Activated naive CD8-positive, alpha-beta T cell treated with anti-CD3 and anti-CD28 coated beads for 36 hours (primary cell): ENCODE results near the gene RAB7A. TPM values are rescaled to one million over a fixed set of nuclear protein-coding genes. Genes with fewer than 3 reads are reported as not detected.
A peak's percentile ranks its signal among the peaks of the same experiment; 100 is the strongest.
"Not testable (repeated sequence)": the region's sequence is repeated elsewhere in the genome, so short reads cannot be mapped to it uniquely, and the experiment has no call there.

Source experiments
- DNase-seq: peaks from one replicate; pipeline ENCODE4 v3.0.0; 2021
- H3K27ac Mint-ChIP-seq: one replicate; pipeline ENCODE4 v1.8.0; 2022; ENCODE audit warnings: mild to moderate bottlenecking, moderate library complexity, mixed read lengths
- H3K27me3 Mint-ChIP-seq: one replicate; pipeline ENCODE4 v1.8.0; 2022; ENCODE audit warnings: mild to moderate bottlenecking, mixed read lengths
- H3K36me3 Mint-ChIP-seq: one replicate; pipeline ENCODE4 v1.8.0; 2021; ENCODE audit warnings: mild to moderate bottlenecking, mixed read lengths
- H3K4me1 Mint-ChIP-seq: one replicate; pipeline ENCODE4 v1.8.0; 2021; ENCODE audit warnings: mixed read lengths
- H3K4me3 Mint-ChIP-seq: one replicate; pipeline ENCODE4 v1.8.0; 2022; ENCODE audit warnings: mild to moderate bottlenecking, moderate library complexity, mixed read lengths
- H3K9me3 Mint-ChIP-seq: one replicate; pipeline ENCODE4 v1.8.0; 2022; ENCODE audit warnings: mixed read lengths
- total RNA-seq, 2 experiments: library from RNA; stranded (reverse); gene quantifications; one replicate each; pipeline ENCODE4 v1.2.3, GENCODE V29; 2021

RAB7A gene
- total RNA-seq, 2 experiments from 2014 or later, result 260 to 278 TPM

- not testable (repeated sequence) for H3K27me3 Mint-ChIP-seq, H3K27ac Mint-ChIP-seq, H3K9me3 Mint-ChIP-seq, DNase-seq
- Mint-ChIP-seq H3K4me3 (peak overlapping the region; percentile 41), H3K4me1 (peaks cover 69% of the 10 kb centered on the region), H3K36me3 (peaks cover 44% of the 10 kb centered on the region)
Measured at GRCh38 chr3:128728521-128728920, 2.5 kb downstream of the RAB7A start.

- Mint-ChIP-seq H3K36me3 (peaks cover 62% of the 10 kb centered on the region), H3K9me3 (peaks cover 1% of the 10 kb centered on the region), H3K4me3 (peak overlapping the region; percentile 37), H3K4me1 (peaks cover 80% of the 10 kb centered on the region), H3K27ac (peak overlapping the region; percentile 19), H3K27me3 (no peaks in the 10 kb centered on the region)
- DNase-seq, result no peak
Measured at GRCh38 chr3:128730471-128730870, 4.5 kb downstream of the RAB7A start.

- no peaks in the 10 kb centered on the region for H3K27me3 Mint-ChIP-seq
- H3K9me3 Mint-ChIP-seq, result no peaks in the 10 kb centered on the region
- H3K27ac Mint-ChIP-seq, result peak overlapping the region; percentile 13
- H3K4me1 Mint-ChIP-seq, result peaks cover 64% of the 10 kb centered on the region
- peaks cover 61% of the 10 kb centered on the region for H3K36me3 Mint-ChIP-seq
- no peak overlapping the region for H3K4me3 Mint-ChIP-seq
- no peak for DNase-seq
Measured at GRCh38 chr3:128734523-128735189, 8.7 kb downstream of the RAB7A start.

- peak overlapping the region; percentile 13 for H3K27ac Mint-ChIP-seq
- no peak for DNase-seq
- H3K27me3 Mint-ChIP-seq, result no peaks in the 10 kb centered on the region
- peaks cover 54% of the 10 kb centered on the region for H3K36me3 Mint-ChIP-seq
- H3K9me3 Mint-ChIP-seq, result no peaks in the 10 kb centered on the region
- H3K4me1 Mint-ChIP-seq, result peaks cover 58% of the 10 kb centered on the region
- no peak overlapping the region for H3K4me3 Mint-ChIP-seq
Measured at GRCh38 chr3:128735287-128735686, 9.3 kb downstream of the RAB7A start.

GRCh38 chr3:128735884-128736283 is 9.9 kb downstream of the RAB7A start:
- peaks cover 52% of the 10 kb centered on the region for H3K36me3 Mint-ChIP-seq
- H3K4me3 Mint-ChIP-seq, result no peak overlapping the region
- no peak overlapping the region for H3K27ac Mint-ChIP-seq

GRCh38 chr3:128736601-128737000 is 10.6 kb downstream of the RAB7A start:
- H3K9me3 Mint-ChIP-seq, result no peaks in the 10 kb centered on the region
- no peak overlapping the region for H3K27ac Mint-ChIP-seq
- peaks cover 52% of the 10 kb centered on the region for H3K4me1 Mint-ChIP-seq
- peaks cover 56% of the 10 kb centered on the region for H3K36me3 Mint-ChIP-seq
- no peaks in the 10 kb centered on the region for H3K27me3 Mint-ChIP-seq
- H3K4me3 Mint-ChIP-seq, result no peak overlapping the region
- no peak for DNase-seq

More at GRCh38 chr3:128735884-128736283, 9.9 kb downstream of the RAB7A start:
- H3K27me3 Mint-ChIP-seq, result no peaks in the 10 kb centered on the region
- no peaks in the 10 kb centered on the region for H3K9me3 Mint-ChIP-seq
- H3K4me1 Mint-ChIP-seq, result peaks cover 55% of the 10 kb centered on the region
- no peak for DNase-seq

GRCh38 chr3:128740621-128741020 is 14.6 kb downstream of the RAB7A start:
- Mint-ChIP-seq H3K27me3 (no peaks in the 10 kb centered on the region), H3K4me3 (no peak overlapping the region), H3K36me3 (peaks cover 46% of the 10 kb centered on the region), H3K4me1 (peaks cover 26% of the 10 kb centered on the region), H3K9me3 (peaks cover 3% of the 10 kb centered on the region), H3K27ac (no peak overlapping the region)
- DNase-seq, result no peak

- Mint-ChIP-seq H3K4me3 (no peak overlapping the region), H3K27me3 (no peaks in the 10 kb centered on the region), H3K9me3 (peaks cover 3% of the 10 kb centered on the region), H3K4me1 (peaks cover 26% of the 10 kb centered on the region), H3K27ac (no peak overlapping the region), H3K36me3 (peaks cover 43% of the 10 kb centered on the region)
- no peak for DNase-seq
Measured at GRCh38 chr3:128742821-128743594, 17.0 kb downstream of the RAB7A start.

GRCh38 chr3:128745742-128746141 is 19.8 kb downstream of the RAB7A start:
- Mint-ChIP-seq H3K36me3 (peaks cover 51% of the 10 kb centered on the region), H3K27ac (no peak overlapping the region), H3K4me1 (peaks cover 33% of the 10 kb centered on the region), H3K9me3 (peaks cover 8% of the 10 kb centered on the region), H3K4me3 (no peak overlapping the region), H3K27me3 (no peaks in the 10 kb centered on the region)
- DNase-seq, result no peak

- H3K4me3 Mint-ChIP-seq, result no peak overlapping the region
- peaks cover 36% of the 10 kb centered on the region for H3K4me1 Mint-ChIP-seq
- H3K27me3 Mint-ChIP-seq, result no peaks in the 10 kb centered on the region
- DNase-seq, result no peak
- no peak overlapping the region for H3K27ac Mint-ChIP-seq
- peaks cover 52% of the 10 kb centered on the region for H3K36me3 Mint-ChIP-seq
- H3K9me3 Mint-ChIP-seq, result peaks cover 7% of the 10 kb centered on the region
Measured at GRCh38 chr3:128746881-128747280, 20.9 kb downstream of the RAB7A start.

GRCh38 chr3:128748557-128748956 is 22.6 kb downstream of the RAB7A start:
- no peak overlapping the region for H3K27ac Mint-ChIP-seq
- DNase-seq, result no peak
- no peaks in the 10 kb centered on the region for H3K27me3 Mint-ChIP-seq
- H3K4me3 Mint-ChIP-seq, result no peak overlapping the region
- H3K36me3 Mint-ChIP-seq, result peaks cover 50% of the 10 kb centered on the region
- H3K4me1 Mint-ChIP-seq, result peaks cover 47% of the 10 kb centered on the region
- peaks cover 6% of the 10 kb centered on the region for H3K9me3 Mint-ChIP-seq

GRCh38 chr3:128749035-128749434 is 23.1 kb downstream of the RAB7A start:
- Mint-ChIP-seq H3K9me3 (peaks cover 7% of the 10 kb centered on the region), H3K4me3 (no peak overlapping the region), H3K27ac (no peak overlapping the region), H3K36me3 (peaks cover 48% of the 10 kb centered on the region), H3K27me3 (no peaks in the 10 kb centered on the region), H3K4me1 (peaks cover 51% of the 10 kb centered on the region)
- no peak for DNase-seq

GRCh38 chr3:128749561-128749960 is 23.6 kb downstream of the RAB7A start:
- H3K4me3 Mint-ChIP-seq, H3K27ac Mint-ChIP-seq, H3K9me3 Mint-ChIP-seq, DNase-seq, H3K27me3 Mint-ChIP-seq: not testable (repeated sequence)
- H3K36me3 Mint-ChIP-seq, result peaks cover 51% of the 10 kb centered on the region
- peaks cover 55% of the 10 kb centered on the region for H3K4me1 Mint-ChIP-seq

GRCh38 chr3:128753715-128754114 is 27.7 kb downstream of the RAB7A start:
- H3K36me3 Mint-ChIP-seq, result peaks cover 63% of the 10 kb centered on the region
- DNase-seq, result no peak
- peaks cover 15% of the 10 kb centered on the region for H3K9me3 Mint-ChIP-seq
- H3K4me3 Mint-ChIP-seq, result no peak overlapping the region
- peaks cover 54% of the 10 kb centered on the region for H3K4me1 Mint-ChIP-seq
- H3K27me3 Mint-ChIP-seq, result no peaks in the 10 kb centered on the region
- H3K27ac Mint-ChIP-seq, result no peak overlapping the region

GRCh38 chr3:128760042-128760441 is 34.1 kb downstream of the RAB7A start:
- Mint-ChIP-seq H3K9me3 (peaks cover 6% of the 10 kb centered on the region), H3K4me1 (peaks cover 43% of the 10 kb centered on the region), H3K27ac (no peak overlapping the region), H3K27me3 (no peaks in the 10 kb centered on the region), H3K4me3 (no peak overlapping the region), H3K36me3 (peaks cover 36% of the 10 kb centered on the region)
- DNase-seq, result no peak

GRCh38 chr3:128760881-128761280 is 34.9 kb downstream of the RAB7A start:
- no peaks in the 10 kb centered on the region for H3K27me3 Mint-ChIP-seq
- H3K4me1 Mint-ChIP-seq, result peaks cover 46% of the 10 kb centered on the region
- H3K36me3 Mint-ChIP-seq, result peaks cover 39% of the 10 kb centered on the region
- H3K27ac Mint-ChIP-seq, result no peak overlapping the region
- DNase-seq, result no peak
- H3K9me3 Mint-ChIP-seq, result peaks cover 5% of the 10 kb centered on the region
- H3K4me3 Mint-ChIP-seq, result no peak overlapping the region
